ENCODE results near the gene RSU1. TPM values are rescaled to one million over a fixed set of nuclear protein-coding genes. Genes with fewer than 3 reads are reported as not detected.

Gene RSU1
- total and polyA plus RNA-seq, 10 of the 15 experiments (the other 5 are each of a cell fraction or from before 2014, with no cell fraction given): 49.2 to 139 (median 81.3) TPM

GRCh38 chr10:16817125-16818019 lies at the start of gene RSU1 (continued):
- TF ChIP-seq REST (IDR thresholded peaks at IDR 0.05; ENCODE audit: low read depth, low read length) (no peak), CEBPB (IDR thresholded peaks at IDR 0.05; ENCODE audit: borderline replicate concordance in 1 of 2, low read depth in 2 of 2, low read length in 2 of 2) (peak in 1 of 2 experiments; percentile 74; a peak in 1 of 4 replicates), RB1 (IDR thresholded peaks at IDR 0.05; ENCODE audit: borderline replicate concordance) (peak; percentile 95; the same call in 1 of the 2 replicates), SREBF2 (IDR thresholded peaks at IDR 0.05; ENCODE audit: low read length) (no peak), PML (IDR thresholded peaks at IDR 0.05; ENCODE audit: low read length) (no peak), ZBTB4 (CRISPR knock-in tag; IDR thresholded peaks at IDR 0.05) (no peak), SPI1 (IDR thresholded peaks at IDR 0.05; ENCODE audit: borderline replicate concordance, insufficient read depth, low read depth, low read length) (0 out of 2 replicates have a peak, but pooled peaks have one; percentile 20), SMC3 (IDR thresholded peaks at IDR 0.05; ENCODE audit: borderline replicate concordance, low read length) (no peak), NFIC (IDR thresholded peaks at IDR 0.05; ENCODE audit: low read depth, low read length) (no peak), SIN3A (IDR thresholded peaks at IDR 0.05; ENCODE audit: low read depth, low read length) (peak; percentile 52), JUND (IDR thresholded peaks at IDR 0.05; ENCODE audit: low read depth, low read length) (no peak), EED (IDR thresholded peaks at IDR 0.05; ENCODE audit: low read depth) (peak; percentile 54; the same call in 1 of the 2 replicates), RCOR1 (conservative IDR thresholded peaks at IDR 0.05; ENCODE audit: low read depth, low read length) (no peak), BMI1 (IDR thresholded peaks at IDR 0.05; ENCODE audit: borderline replicate concordance) (no peak), SP1 (IDR thresholded peaks at IDR 0.05; ENCODE audit: low read depth, low read length) (peak; percentile 66), EZH2 (IDR thresholded peaks at IDR 0.05; ENCODE audit: borderline replicate concordance, control insufficient read depth, low read depth, low read length) (no peak)
- TF ChIP-seq, protein P1, sequence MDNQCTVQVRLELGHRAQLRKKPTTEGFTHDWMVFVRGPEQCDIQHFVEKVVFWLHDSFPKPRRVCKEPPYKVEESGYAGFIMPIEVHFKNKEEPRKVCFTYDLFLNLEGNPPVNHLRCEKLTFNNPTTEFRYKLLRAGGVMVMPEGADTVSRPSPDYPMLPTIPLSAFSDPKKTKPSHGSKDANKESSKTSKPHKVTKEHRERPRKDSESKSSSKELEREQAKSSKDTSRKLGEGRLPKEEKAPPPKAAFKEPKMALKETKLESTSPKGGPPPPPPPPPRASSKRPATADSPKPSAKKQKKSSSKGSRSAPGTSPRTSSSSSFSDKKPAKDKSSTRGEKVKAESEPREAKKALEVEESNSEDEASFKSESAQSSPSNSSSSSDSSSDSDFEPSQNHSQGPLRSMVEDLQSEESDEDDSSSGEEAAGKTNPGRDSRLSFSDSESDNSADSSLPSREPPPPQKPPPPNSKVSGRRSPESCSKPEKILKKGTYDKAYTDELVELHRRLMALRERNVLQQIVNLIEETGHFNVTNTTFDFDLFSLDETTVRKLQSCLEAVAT (IDR thresholded peaks at IDR 0.05): peak; percentile 36
